H1 (cell line): ENCODE results near the gene PHF23. TPM values are rescaled to one million over a fixed set of nuclear protein-coding genes. Genes with fewer than 3 reads are reported as not detected.

Experiments used
- CTCF ChIA-PET: fragments of 300-600 bp; sonication (Branson Sonifier 250); formaldehyde crosslinking; loops from one replicate; lab custom pipeline; 2021; ENCODE audit not compliant: partially characterized antibody; lab: Charles Lee
- POLR2A ChIA-PET: fragments of 300-600 bp; sonication (Branson Sonifier 250); formaldehyde crosslinking; loops from one replicate; lab custom pipeline; 2021; ENCODE audit warnings: inconsistent platforms; ENCODE audit not compliant: partially characterized antibody; lab: Charles Lee
- DNase-seq, 2 experiments: peaks; one replicate each; pipeline versions ENCODE4 v3.0.0 to v3.0.0-alpha.2; 2010 to 2022; ENCODE audit warnings: low spot score in 2 of 2, low read depth in 1 of 2, mixed read lengths in 1 of 2
- FAIRE-seq: peaks from 2 replicates; lab custom pipeline; 2011; peaks lifted over from hg19 to GRCh38; lab: Jason Lieb, UNC
- H2AFZ ChIP-seq: 2 replicates; pipeline ENCODE4 v1.8.1; 2012; ENCODE audit warnings: low read length, inconsistent platforms
- H2AK5ac ChIP-seq: 2 replicates; pipeline ENCODE4 v1.6.1; 2013; ENCODE audit warnings: low read depth, low read length
- H2BK120ac ChIP-seq: replicated peaks from 2 replicates; pipeline ENCODE3; 2013; ENCODE audit warnings: low read depth, low read length, inconsistent platforms
- H2BK12ac ChIP-seq: 2 replicates; pipeline ENCODE4 v1.6.1; 2013; ENCODE audit warnings: low read depth, low read length
- H2BK15ac ChIP-seq: 2 replicates; pipeline ENCODE4 v1.6.1; 2013; ENCODE audit warnings: low read length
- H2BK20ac ChIP-seq: 2 replicates; pipeline ENCODE4 v1.6.1; 2013; ENCODE audit warnings: low read length
- H2BK5ac ChIP-seq: 2 replicates; pipeline ENCODE4 v1.6.1; 2013; ENCODE audit warnings: low read depth, low read length
- H3K14ac ChIP-seq: 2 replicates; pipeline ENCODE4 v1.6.1; 2013; ENCODE audit warnings: inconsistent platforms; ENCODE audit not compliant: insufficient read length
- H3K18ac ChIP-seq: 2 replicates; pipeline ENCODE4 v1.6.1; 2013; ENCODE audit warnings: low read length; ENCODE audit errors: extremely low read depth
- H3K23ac ChIP-seq: 2 replicates; pipeline ENCODE4 v1.6.1; 2013; ENCODE audit warnings: inconsistent platforms; ENCODE audit not compliant: insufficient read length
- H3K23me2 ChIP-seq: 2 replicates; pipeline ENCODE4 v1.6.1; 2013; ENCODE audit warnings: low read depth, low read length
- H3K27ac ChIP-seq: 2 replicates; pipeline ENCODE4 v1.6.1; 2011; ENCODE audit warnings: low read depth, low read length, inconsistent platforms
- H3K27me3 ChIP-seq, 4 experiments: replicated peaks in 1 of 4; 1 replicate in 1 of 4; 2 replicates in 3 of 4; pipeline versions ENCODE4 v1.6.1 to v1.8.1; 2011 to 2013; ENCODE audit warnings: low read length in 3 of 4, mild to moderate bottlenecking in 3 of 4, inconsistent platforms in 2 of 4, mixed read lengths in 2 of 4, moderate library complexity in 1 of 4; ENCODE audit not compliant: control insufficient read depth in 3 of 4, insufficient read depth in 3 of 4; ENCODE audit errors: extremely low read depth in 1 of 4
- H3K36me3 ChIP-seq, 4 experiments: 2 replicates each; pipeline versions ENCODE4 v1.6.1 to v1.8.1; 2011 to 2013; ENCODE audit warnings: mild to moderate bottlenecking in 4 of 4, low read length in 3 of 4, moderate library complexity in 2 of 4, control low read depth in 1 of 4, inconsistent platforms in 1 of 4; ENCODE audit not compliant: insufficient read depth in 4 of 4, control insufficient read depth in 2 of 4
- H3K4ac ChIP-seq: replicated peaks from 2 replicates; pipeline ENCODE3; 2013; ENCODE audit warnings: low read length, low read depth, mixed read lengths, inconsistent platforms; ENCODE audit not compliant: insufficient read length
- H3K4me1 ChIP-seq, 4 experiments: replicated peaks in 1 of 4; 1 replicate in 1 of 4; 2 replicates in 3 of 4; pipeline versions ENCODE4 v1.6.1 to v1.8.1; 2011 to 2013; ENCODE audit warnings: low read length in 3 of 4, inconsistent platforms in 2 of 4, mixed read lengths in 1 of 4; ENCODE audit not compliant: insufficient read depth in 4 of 4, control insufficient read depth in 3 of 4
- H3K4me2 ChIP-seq, 2 experiments: 2 replicates each; pipeline versions ENCODE4 v1.6.1 to v1.8.1; 2011 to 2013; ENCODE audit warnings: low read depth in 2 of 2, low read length in 2 of 2, control low read depth in 1 of 2, inconsistent platforms in 1 of 2, mild to moderate bottlenecking in 1 of 2; ENCODE audit not compliant: insufficient read depth in 1 of 2
- H3K4me3 ChIP-seq, 4 experiments: fragments of 200-600, 300-600 bp in 1 of 4; sonication (generic), shearing (Covaris generic), sonication (Bioruptor Twin) in 1 of 4; 2 replicates each; pipeline versions ENCODE4 v1.5.1 to v1.8.1; 2011 to 2016; ENCODE audit warnings: low read length in 4 of 4, low read depth in 3 of 4, control low read depth in 2 of 4, inconsistent platforms in 2 of 4, mild to moderate bottlenecking in 2 of 4, mixed read lengths in 1 of 4, moderate library complexity in 1 of 4; ENCODE audit not compliant: insufficient read depth in 2 of 4; ENCODE audit errors: extremely low read depth in 1 of 4
- H3K56ac ChIP-seq: replicated peaks from 2 replicates; pipeline ENCODE3; 2013; ENCODE audit warnings: low read depth, mild to moderate bottlenecking, mixed read lengths, low read length, inconsistent platforms; ENCODE audit not compliant: insufficient read length
- H3K79me1 ChIP-seq: 2 replicates; pipeline ENCODE4 v1.6.1; 2013; ENCODE audit warnings: low read depth, low read length, control low read depth
- H3K79me2 ChIP-seq, 2 experiments: 2 replicates each; pipeline versions ENCODE4 v1.6.1 to v1.8.1; 2012 to 2013; ENCODE audit warnings: low read length in 2 of 2, mild to moderate bottlenecking in 2 of 2, inconsistent platforms in 1 of 2; ENCODE audit not compliant: insufficient read depth in 2 of 2, control insufficient read depth in 1 of 2
- H3K9ac ChIP-seq, 4 experiments: replicated peaks in 1 of 4; 1 replicate in 1 of 4; 2 replicates in 3 of 4; pipeline versions ENCODE4 v1.6.1 to v1.8.1; 2011 to 2013; ENCODE audit warnings: low read depth in 3 of 4, low read length in 3 of 4, control low read depth in 2 of 4, mild to moderate bottlenecking in 2 of 4, moderate library complexity in 2 of 4, inconsistent platforms in 1 of 4; ENCODE audit errors: extremely low read depth in 1 of 4
- H3K9me3 ChIP-seq, 2 experiments: 2 replicates each; pipeline versions ENCODE4 v1.6.1 to v1.8.1; 2012 to 2013; ENCODE audit warnings: mild to moderate bottlenecking in 2 of 2, moderate library complexity in 2 of 2, control low read depth in 1 of 2, inconsistent platforms in 1 of 2, low read depth in 1 of 2, low read length in 1 of 2, mixed read lengths in 1 of 2; ENCODE audit not compliant: insufficient read depth in 2 of 2
- H4K20me1 ChIP-seq, 2 experiments: replicated peaks in 1 of 2; 2 replicates each; pipeline versions ENCODE3 to v1.8.1; 2011 to 2013; ENCODE audit warnings: inconsistent platforms in 2 of 2, low read length in 2 of 2, mild to moderate bottlenecking in 1 of 2; ENCODE audit not compliant: insufficient read depth in 2 of 2, control insufficient read depth in 1 of 2
- H4K5ac ChIP-seq: 2 replicates; pipeline ENCODE4 v1.6.1; 2013; ENCODE audit warnings: low read length, low read depth, mixed read lengths, inconsistent platforms; ENCODE audit not compliant: insufficient read length
- H4K8ac ChIP-seq: 2 replicates; pipeline ENCODE4 v1.8.0; 2013; ENCODE audit warnings: mild to moderate bottlenecking, moderate library complexity, low read length, inconsistent platforms; ENCODE audit not compliant: insufficient read depth; ENCODE audit errors: extremely low read depth
- H4K91ac ChIP-seq: replicated peaks from 2 replicates; pipeline ENCODE3; 2013; ENCODE audit warnings: low read length, mixed read lengths, inconsistent platforms; ENCODE audit not compliant: insufficient read length
- TAF7 ChIP-seq: optimal IDR thresholded peaks from 2 replicates; pipeline ENCODE3; 2011; ENCODE audit warnings: low read depth, mild to moderate bottlenecking, inconsistent platforms, low read length, moderate library complexity, borderline replicate concordance
- TCF12 ChIP-seq: IDR thresholded peaks from 2 replicates; pipeline ENCODE4 v1.6.1; 2011; ENCODE audit warnings: low read depth, mild to moderate bottlenecking, low read length
- WGBS, 2 experiments: shearing (Covaris generic) in 1 of 2; methylation state at CpG; one replicate each; pipeline versions ENCODE4 v1.1.6 to v1.1.7; 2013 to 2015; ENCODE audit warnings: low lambda C conversion rate in 2 of 2, mixed read lengths in 2 of 2, inconsistent platforms in 1 of 2, low coverage in 1 of 2, missing lambda C conversion rate in 1 of 2; ENCODE audit not compliant: insufficient replicate concordance in 2 of 2, insufficient coverage in 1 of 2, insufficient read length in 1 of 2; ENCODE audit errors: extremely low coverage in 1 of 2, missing lambda C conversion rate in 1 of 2; 5-methylcytosine and 5-hydroxymethylcytosine counted together
- polyA plus RNA-seq, 7 experiments: library from polyadenylated mRNA; depleted of rRNA in 3 of 7; stranded (reverse) in 5 of 7; unstranded in 2 of 7; fragments of >200 nt in 5 of 7; fragments of 200-250 nt in 2 of 7; gene quantifications; 1 replicate in 5 of 7; 2 replicates in 1 of 7; 4 replicates in 1 of 7; pipeline versions ENCODE4 v1.2.1 to v1.2.3, GENCODE V29; 2011 to 2013; ENCODE audit warnings: missing spikeins in 2 of 7, mixed read lengths in 2 of 7
- total RNA-seq: library from RNA; stranded (reverse); fragmentation: NEBNext Ultra II Directional; extraction: Animal tissue kit (Norgen Biotek cat#: 25700); gene quantifications from 2 replicates; pipeline ENCODE4 v1.2.1, GENCODE V29; 2021

The PHF23 gene
- total and polyA plus RNA-seq, 2 of the 8 experiments (the other 6 are each of a cell fraction or from before 2014, with no cell fraction given): 47.5 to 62.8 TPM

DNA sequence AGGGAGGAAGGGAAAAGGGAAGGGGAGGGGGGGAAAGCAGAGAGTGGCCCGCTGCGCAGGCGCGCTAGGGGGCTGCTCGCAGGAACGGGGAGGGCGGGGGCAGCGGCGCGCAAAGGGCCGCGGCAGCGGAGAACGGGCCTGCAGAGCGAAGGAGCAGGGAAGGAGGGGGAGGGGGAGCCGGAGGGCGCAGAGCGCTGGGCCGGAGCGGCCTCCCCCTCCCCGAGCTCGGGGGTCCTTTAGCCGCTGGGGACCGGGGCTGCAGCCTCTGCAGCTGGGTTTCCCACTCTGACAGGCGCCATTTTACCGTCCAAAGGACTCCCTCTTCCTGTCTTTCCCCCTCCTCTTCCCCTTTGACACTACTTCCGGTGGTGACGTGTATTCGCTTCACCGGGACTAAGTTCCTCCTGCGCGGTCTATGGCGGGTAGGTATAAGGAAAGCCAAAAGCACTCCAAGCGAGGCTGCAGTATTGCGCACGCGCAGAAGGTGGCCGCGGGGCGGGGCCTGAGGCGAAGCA is 12.5 kb upstream of the PHF23 start, which contains the start of gene CTDNEP1:
Gene CTDNEP1 (minus strand): TSS at position 74 of the 515 bp plus-strand sequence. CDS start 438 bp downstream, outside the sequence.
- CTCF ChIA-PET: interaction anchor here (1.1 kb wide), 1 partner anchor 11 kb away, joined by 3 read pairs; the partner anchor contains the start of gene CLDN7
- H3K4ac ChIP-seq: peak within 1 kb of the TSS; percentile 88
- peaks cover 23 to 54% of the 10 kb centered on the region in 2 experiments for H3K79me2 ChIP-seq
- no peak within 1 kb of the TSS for H2BK120ac ChIP-seq
- H3K4me3 ChIP-seq: peak within 1 kb of the TSS; percentile 58 to 84 (median 79)
- peak within 1 kb of the TSS; percentile 99 for H4K8ac ChIP-seq
- peak; percentile 96 to 99 for DNase-seq
- peaks cover 3 to 16% (median 10%) of the 10 kb centered on the region in 4 experiments; a peak in 7 of 8 replicates for H3K36me3 ChIP-seq
- H2AK5ac ChIP-seq: no peak within 1 kb of the TSS
- H3K79me1 ChIP-seq: peaks cover 16% of the 10 kb centered on the region
- peaks cover 7% of the 10 kb centered on the region for H3K23me2 ChIP-seq
- no peak within 1 kb of the TSS for H3K14ac ChIP-seq
- peak within 1 kb of the TSS; percentile 87 to 91 (median 90) for H3K9ac ChIP-seq
- H2BK5ac ChIP-seq: peak within 1 kb of the TSS; percentile 89
- peaks cover 3 to 11% (median 4%) of the 10 kb centered on the region in 4 experiments for H3K4me1 ChIP-seq
- peak within 1 kb of the TSS; percentile 92 for H4K5ac ChIP-seq
- no peaks in the 10 kb centered on the region for H3K9me3 ChIP-seq
- peak within 1 kb of the TSS; percentile 97 for H3K27ac ChIP-seq
- H3K18ac ChIP-seq: peak within 1 kb of the TSS; percentile 97
- H3K4me2 ChIP-seq: peak within 1 kb of the TSS; percentile 89 to 99
- H2BK12ac ChIP-seq: peak within 1 kb of the TSS; percentile 86
- H2BK20ac ChIP-seq: no peak within 1 kb of the TSS
- FAIRE-seq: peak; percentile 82
- H3K56ac ChIP-seq: peak within 1 kb of the TSS; percentile 73
- H2BK15ac ChIP-seq: no peak within 1 kb of the TSS
- no peaks in the 10 kb centered on the region for H3K27me3 ChIP-seq
- H2AFZ ChIP-seq: peak within 1 kb of the TSS; percentile 93; the same call in 1 of the 2 replicates
- H3K23ac ChIP-seq: no peak within 1 kb of the TSS
- peak within 1 kb of the TSS; percentile 70 for H4K91ac ChIP-seq
- POLR2A ChIA-PET: interaction anchor here (0.7 to 8.3 kb wide), 15 partner anchors 9 to 323 kb away, joined by 3 to 121 read pairs (median 6); partner anchors contain the start of genes ACADVL, CLDN7, DLG4 and DVL2
- WGBS, 2 experiments: 1% methylated on average over 15 of the region's 41 CpGs; no CpG with 5 or more reads in 1 of the 2 experiments
- peaks cover 4 to 11% of the 10 kb centered on the region in 2 experiments for H4K20me1 ChIP-seq
- TF ChIP-seq TCF12: no peak
- TF ChIP-seq TAF7: peak; percentile 45
